ENCODE results near the gene PARP9.

- TF ChIP-seq CTCF (IDR thresholded peaks at IDR 0.05) (no peak), POLR2A (IDR thresholded peaks at IDR 0.05) (no peak)
Observed at GRCh38 chr3:122576174-122576940, 12.3 kb upstream of the PARP9 start.
